Measurements from ENCODE around the gene KRTAP19-5. TPM values are rescaled to one million over a fixed set of nuclear protein-coding genes. Genes with fewer than 3 reads are reported as not detected.
"Not testable (repeated sequence)": the region's sequence is repeated elsewhere in the genome, so short reads cannot be mapped to it uniquely, and the experiment has no call there.

Gene KRTAP19-5
- not detected for total RNA-seq
- not detected for total RNA-seq (2013)

DNA sequence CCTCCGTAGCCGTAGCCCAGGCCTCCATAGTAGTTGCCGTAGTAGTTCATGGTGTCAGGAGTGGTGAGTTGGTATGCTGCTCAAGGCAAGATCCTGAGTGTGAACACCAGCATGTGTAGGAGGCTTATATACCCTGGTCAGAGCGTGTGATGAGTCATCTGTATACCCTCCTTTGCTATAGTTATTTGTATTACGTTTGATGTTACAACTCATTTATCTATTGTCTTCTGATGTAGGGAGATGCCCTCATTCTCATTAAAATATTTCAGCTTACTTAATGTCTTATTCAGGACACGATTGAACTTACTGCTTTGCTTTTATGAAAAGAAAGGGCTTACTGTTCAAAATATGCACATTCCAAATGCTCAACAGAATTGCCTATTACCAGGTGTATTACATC is at the start of gene KRTAP19-5:
Gene KRTAP19-5 (minus strand): TSS at position 101 of the 400 bp plus-strand sequence. CDS start 51 bp downstream, at position 50.
- no peak for ATAC-seq
- no peak within 1 kb of the TSS for H3K4me3 ChIP-seq (ENCODE audit: low read length)
- no peaks in the 10 kb centered on the region for H3K27me3 ChIP-seq (ENCODE audit: control insufficient read depth, insufficient read depth, low read length)
- TF ChIP-seq, protein P1, sequence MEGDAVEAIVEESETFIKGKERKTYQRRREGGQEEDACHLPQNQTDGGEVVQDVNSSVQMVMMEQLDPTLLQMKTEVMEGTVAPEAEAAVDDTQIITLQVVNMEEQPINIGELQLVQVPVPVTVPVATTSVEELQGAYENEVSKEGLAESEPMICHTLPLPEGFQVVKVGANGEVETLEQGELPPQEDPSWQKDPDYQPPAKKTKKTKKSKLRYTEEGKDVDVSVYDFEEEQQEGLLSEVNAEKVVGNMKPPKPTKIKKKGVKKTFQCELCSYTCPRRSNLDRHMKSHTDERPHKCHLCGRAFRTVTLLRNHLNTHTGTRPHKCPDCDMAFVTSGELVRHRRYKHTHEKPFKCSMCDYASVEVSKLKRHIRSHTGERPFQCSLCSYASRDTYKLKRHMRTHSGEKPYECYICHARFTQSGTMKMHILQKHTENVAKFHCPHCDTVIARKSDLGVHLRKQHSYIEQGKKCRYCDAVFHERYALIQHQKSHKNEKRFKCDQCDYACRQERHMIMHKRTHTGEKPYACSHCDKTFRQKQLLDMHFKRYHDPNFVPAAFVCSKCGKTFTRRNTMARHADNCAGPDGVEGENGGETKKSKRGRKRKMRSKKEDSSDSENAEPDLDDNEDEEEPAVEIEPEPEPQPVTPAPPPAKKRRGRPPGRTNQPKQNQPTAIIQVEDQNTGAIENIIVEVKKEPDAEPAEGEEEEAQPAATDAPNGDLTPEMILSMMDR (IDR thresholded peaks at IDR 0.05) = no peak
- H3K27me3 Mint-ChIP-seq (ENCODE audit: low read depth in 2 of 2) = no peaks in the 10 kb centered on the region
- H3K9me3 Mint-ChIP-seq = peaks cover 6 to 11% of the 10 kb centered on the region in 2 donors
- no peaks in the 10 kb centered on the region for H3K4me1 Mint-ChIP-seq
- H3K4me1 ChIP-seq (ENCODE audit: control insufficient read depth, insufficient read depth, low read length) = no peaks in the 10 kb centered on the region
- H3K4me3 Mint-ChIP-seq = no peak within 1 kb of the TSS
- intact Hi-C loops (cut with micrococcal nuclease) = no loop called here
- no peak for DNase-seq
- 100% methylated on average over 4 of the region's 6 CpGs for WGBS (ENCODE audit: insufficient coverage)
- no peak within 1 kb of the TSS for H3K27ac ChIP-seq (ENCODE audit: low read length)
- peaks cover 2% of the 10 kb centered on the region for H3K36me3 Mint-ChIP-seq
- no peak within 1 kb of the TSS for H3K27ac Mint-ChIP-seq
- H3K36me3 ChIP-seq (ENCODE audit: control insufficient read depth, insufficient read depth, low read length) = no peaks in the 10 kb centered on the region
- peaks cover 5% of the 10 kb centered on the region for H3K9me3 ChIP-seq (ENCODE audit: control insufficient read depth, insufficient read depth, low read length)

DNA sequence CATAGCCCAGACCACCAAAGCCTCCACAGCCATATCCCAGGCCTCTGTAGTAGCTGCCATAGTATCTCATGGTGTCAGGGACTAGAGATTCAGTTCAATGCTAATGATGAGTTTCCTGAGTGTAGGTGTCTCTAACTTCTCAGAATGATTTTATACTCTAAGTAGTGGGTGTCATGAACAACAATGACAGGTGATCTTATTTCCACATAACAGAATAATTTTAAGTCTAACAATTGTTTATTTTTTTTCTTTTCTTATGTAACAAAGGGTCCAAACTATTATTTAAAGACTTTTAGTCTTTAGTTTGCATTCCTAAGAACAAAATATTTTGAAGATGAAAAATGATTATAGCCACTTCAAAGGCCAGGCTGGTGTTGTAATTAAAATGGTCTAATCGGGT is 39.8 kb upstream of the KRTAP19-5 start, which contains the start of gene KRTAP19-6:
Gene KRTAP19-6 (minus strand): TSS at position 101 of the 400 bp plus-strand sequence. CDS start 31 bp downstream, at position 70.
- no peaks in the 10 kb centered on the region for H3K4me1 ChIP-seq (ENCODE audit: control insufficient read depth, insufficient read depth, low read length)
- no peaks in the 10 kb centered on the region for H3K9me3 ChIP-seq (ENCODE audit: control insufficient read depth, insufficient read depth, low read length)
- no peaks in the 10 kb centered on the region for H3K27me3 Mint-ChIP-seq (ENCODE audit: low read depth in 2 of 2)
- DNase-seq = no peak
- WGBS (ENCODE audit: insufficient coverage) = 67% methylated on average over 1 of the region's 1 CpG
- H3K27ac Mint-ChIP-seq = no peak within 1 kb of the TSS
- no peaks in the 10 kb centered on the region for H3K27me3 ChIP-seq (ENCODE audit: control insufficient read depth, insufficient read depth, low read length)
- ATAC-seq = no peak
- intact Hi-C loops (cut with micrococcal nuclease) = no loop called here
- no peaks in the 10 kb centered on the region for H3K36me3 ChIP-seq (ENCODE audit: control insufficient read depth, insufficient read depth, low read length)
- H3K4me1 Mint-ChIP-seq = no peaks in the 10 kb centered on the region
- no peak within 1 kb of the TSS for H3K4me3 ChIP-seq (ENCODE audit: low read length)
- no peak within 1 kb of the TSS for H3K4me3 Mint-ChIP-seq
- peaks cover 10 to 12% of the 10 kb centered on the region in 2 donors for H3K9me3 Mint-ChIP-seq
- no peaks in the 10 kb centered on the region for H3K36me3 Mint-ChIP-seq
- TF ChIP-seq, protein P1 (IDR thresholded peaks at IDR 0.05) = no peak
- H3K27ac ChIP-seq (ENCODE audit: low read length) = no peak within 1 kb of the TSS

DNA sequence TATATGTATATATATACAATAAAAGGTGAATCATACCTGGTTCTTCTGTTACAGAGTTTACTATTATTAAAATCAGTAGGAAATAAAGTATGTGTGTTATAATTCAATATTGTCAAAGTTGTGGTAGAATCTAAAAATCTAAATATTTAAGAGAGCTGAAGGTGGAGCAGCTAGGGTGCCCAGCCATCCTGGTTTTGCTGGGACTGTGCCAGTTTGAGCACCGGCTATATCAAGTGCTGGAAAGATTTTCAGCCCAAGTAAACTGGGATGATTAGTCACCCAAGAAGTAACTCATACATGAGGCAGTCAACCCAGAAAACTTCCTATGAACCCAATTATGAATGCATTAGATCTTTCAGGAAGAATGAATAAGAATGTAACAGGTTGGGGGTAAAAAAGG is 16.9 kb upstream of the KRTAP19-5 start:
- Histone ChIP-seq H3K36me3 (ENCODE audit: control insufficient read depth, insufficient read depth, low read length) (no peaks in the 10 kb centered on the region), H3K4me3 (ENCODE audit: low read length) (no peak overlapping the region), H3K27ac (ENCODE audit: low read length) (no peak overlapping the region), H3K4me1 (ENCODE audit: control insufficient read depth, insufficient read depth, low read length) (no peaks in the 10 kb centered on the region), H3K9me3 (ENCODE audit: control insufficient read depth, insufficient read depth, low read length) (no peaks in the 10 kb centered on the region), H3K27me3 (ENCODE audit: control insufficient read depth, insufficient read depth, low read length) (no peaks in the 10 kb centered on the region)
- DNase-seq = no peak
- Mint-ChIP-seq H3K27ac (no peak overlapping the region), H3K4me3 (no peak overlapping the region), H3K36me3 (peaks cover 6% of the 10 kb centered on the region), H3K4me1 (no peaks in the 10 kb centered on the region), H3K9me3 (peaks cover 7 to 10% of the 10 kb centered on the region in 2 donors), H3K27me3 (ENCODE audit: low read depth in 2 of 2) (no peaks in the 10 kb centered on the region)
- 100% methylated on average over 1 of the region's 1 CpG for WGBS (ENCODE audit: insufficient coverage)
- intact Hi-C loops (cut with micrococcal nuclease) = no loop called here
- TF ChIP-seq, protein P1 (IDR thresholded peaks at IDR 0.05) = no peak
- no peak for ATAC-seq

DNA sequence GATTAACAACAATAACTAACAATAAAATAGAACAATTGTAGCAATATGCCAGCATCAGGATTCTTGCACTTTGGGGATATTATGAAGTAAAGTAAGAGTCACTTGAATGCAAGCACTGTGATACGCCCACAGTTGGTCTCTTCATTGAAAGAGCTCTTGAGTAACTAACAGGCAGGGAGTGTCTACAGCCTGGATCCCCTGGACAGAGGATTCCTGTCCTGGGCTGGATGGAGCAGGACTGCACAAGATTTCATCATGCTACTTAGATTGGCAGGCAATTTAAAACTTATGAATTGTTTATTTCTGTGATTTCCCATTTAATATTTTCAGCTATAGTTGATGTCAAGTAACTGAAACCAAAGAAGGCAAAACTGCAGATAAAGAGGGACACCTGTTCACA is 13.7 kb upstream of the KRTAP19-5 start:
- H3K27ac Mint-ChIP-seq = no peak overlapping the region
- Histone ChIP-seq H3K27me3 (ENCODE audit: control insufficient read depth, insufficient read depth, low read length) (no peaks in the 10 kb centered on the region), H3K36me3 (ENCODE audit: control insufficient read depth, insufficient read depth, low read length) (no peaks in the 10 kb centered on the region), H3K9me3 (ENCODE audit: control insufficient read depth, insufficient read depth, low read length) (peaks cover 3% of the 10 kb centered on the region), H3K27ac (ENCODE audit: low read length) (no peak overlapping the region), H3K4me1 (ENCODE audit: control insufficient read depth, insufficient read depth, low read length) (no peaks in the 10 kb centered on the region), H3K4me3 (ENCODE audit: low read length) (no peak overlapping the region)
- peaks cover 6% of the 10 kb centered on the region for H3K36me3 Mint-ChIP-seq
- peaks cover 8 to 10% of the 10 kb centered on the region in 2 donors for H3K9me3 Mint-ChIP-seq
- DNase-seq = no peak
- TF ChIP-seq, protein P1 (IDR thresholded peaks at IDR 0.05) = no peak
- WGBS (ENCODE audit: insufficient coverage) = 88% methylated on average over 1 of the region's 1 CpG
- ATAC-seq = no peak
- H3K27me3 Mint-ChIP-seq (ENCODE audit: low read depth in 2 of 2) = no peaks in the 10 kb centered on the region
- H3K4me1 Mint-ChIP-seq = no peaks in the 10 kb centered on the region
- intact Hi-C loops (cut with micrococcal nuclease) = no loop called here
- H3K4me3 Mint-ChIP-seq = no peak overlapping the region

DNA sequence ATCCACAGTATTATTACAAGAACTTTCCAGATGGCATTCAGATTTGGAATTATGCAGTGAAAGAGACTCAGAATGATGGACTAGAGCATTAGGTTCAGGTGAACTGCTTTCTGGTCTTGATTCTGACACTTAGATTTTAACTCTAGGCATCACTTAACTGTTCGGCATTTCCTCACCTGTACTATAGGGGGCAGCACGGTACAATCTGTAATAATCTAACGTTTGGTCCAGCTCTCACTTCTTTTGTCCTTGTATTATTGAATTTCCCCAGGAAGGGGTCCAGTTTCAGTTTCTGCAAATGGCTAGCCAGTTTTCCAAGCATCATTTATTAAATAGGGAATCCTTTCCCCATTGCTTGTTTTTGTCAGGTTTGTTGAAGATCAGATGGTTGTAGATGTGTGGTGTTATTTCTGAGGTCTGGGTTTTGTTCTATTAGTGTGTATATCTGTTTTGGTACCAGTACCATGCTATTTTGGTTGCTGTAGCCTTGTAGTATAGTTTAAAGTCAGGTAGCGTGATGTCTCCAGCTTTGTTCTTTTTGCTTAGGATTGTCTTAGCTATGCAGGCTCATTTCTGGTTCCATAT is 3.8 kb upstream of the KRTAP19-5 start:
- H3K36me3 ChIP-seq (ENCODE audit: control insufficient read depth, insufficient read depth, low read length); H3K4me3 ChIP-seq (ENCODE audit: low read length); H3K27me3 ChIP-seq (ENCODE audit: control insufficient read depth, insufficient read depth, low read length); H3K27ac ChIP-seq (ENCODE audit: low read length); H3K27ac Mint-ChIP-seq; intact Hi-C loops (cut with micrococcal nuclease); H3K4me1 Mint-ChIP-seq; H3K4me1 ChIP-seq (ENCODE audit: control insufficient read depth, insufficient read depth, low read length); H3K36me3 Mint-ChIP-seq; H3K9me3 ChIP-seq (ENCODE audit: control insufficient read depth, insufficient read depth, low read length); ATAC-seq; H3K27me3 Mint-ChIP-seq (ENCODE audit: low read depth in 2 of 2); H3K4me3 Mint-ChIP-seq: not testable (repeated sequence)
- H3K9me3 Mint-ChIP-seq = peaks cover 10 to 17% of the 10 kb centered on the region in 2 donors
- DNase-seq = peak in 1 of 2 donors; percentile 6
- WGBS (ENCODE audit: insufficient coverage) = 34% methylated on average over 4 of the region's 4 CpGs
